ENCODE results near the gene D2HGDH. TPM values are rescaled to one million over a fixed set of nuclear protein-coding genes. Genes with fewer than 3 reads are reported as not detected.

D2HGDH gene
- 14.0 and 26.5 TPM in 2 replicates for total RNA-seq

GRCh38 chr2:241734467-241735208, at the start of gene D2HGDH:
D2HGDH (plus strand) TSS chr2:241734630; CDS start chr2:241735225, 595 bp downstream.

GRCh38 chr2:241686650-241687425, 47.6 kb upstream of the D2HGDH start, which contains the start of gene DTYMK:
DTYMK (minus strand) TSS chr2:241686815; CDS start chr2:241686783, 32 bp downstream.

GRCh38 chr2:241701399-241702154, 32.9 kb upstream of the D2HGDH start, which contains the start of gene ING5:
ING5 (plus strand) TSS chr2:241702039; CDS start chr2:241702066, 27 bp downstream.

GRCh38 chr2:241776336-241777169, 42.1 kb downstream of the D2HGDH start, which contains the start of gene GAL3ST2:
GAL3ST2 (plus strand) TSS chr2:241776822; CDS start chr2:241776956, 134 bp downstream.

GRCh38 chr2:241808721-241809382, 74.4 kb downstream of the D2HGDH start, which contains the start of gene NEU4:
NEU4 (plus strand) TSS chr2:241809193; CDS start chr2:241814485, 5,292 bp downstream.

Other genes starting within 250 kb of the D2HGDH start
- 279 and 283 TPM in 2 replicates for gene STK25, start 226.0 kb upstream of the D2HGDH start, total RNA-seq
- 77.7 and 133 TPM in 2 replicates for gene BOK, start 175.9 kb upstream of the D2HGDH start, total RNA-seq
- gene THAP4, start 97.5 kb upstream of the D2HGDH start, total RNA-seq, result 65.4 and 69.1 TPM in 2 replicates
- gene ATG4B, start 96.9 kb upstream of the D2HGDH start, total RNA-seq, result 68.2 and 83.3 TPM in 2 replicates
- gene DTYMK, start 47.8 kb upstream of the D2HGDH start, total RNA-seq, result 32.2 and 149 TPM in 2 replicates
- 18.7 and 21.7 TPM in 2 replicates for gene ING5, start 32.6 kb upstream of the D2HGDH start, total RNA-seq
- 1.0 TPM in 1 of 2 replicates, not detected in the other for gene GAL3ST2, start 42.2 kb downstream of the D2HGDH start, total RNA-seq
- gene NEU4, start 74.6 kb downstream of the D2HGDH start, total RNA-seq, result under 0.01 TPM in 1 of 2 replicates, not detected in the other
- not detected in 2 replicates for gene PDCD1, start 124.3 kb downstream of the D2HGDH start, total RNA-seq
- not detected in 2 replicates for gene RTP5, start 135.1 kb downstream of the D2HGDH start, total RNA-seq

All from mesangial cell (primary cell).